ENCODE measurements around the gene BMERB1. TPM values are rescaled to one million over a fixed set of nuclear protein-coding genes. Genes with fewer than 3 reads are reported as not detected.

BMERB1 gene
- total RNA-seq, 1 experiment from 2014 or later = 80.0 TPM

DNA sequence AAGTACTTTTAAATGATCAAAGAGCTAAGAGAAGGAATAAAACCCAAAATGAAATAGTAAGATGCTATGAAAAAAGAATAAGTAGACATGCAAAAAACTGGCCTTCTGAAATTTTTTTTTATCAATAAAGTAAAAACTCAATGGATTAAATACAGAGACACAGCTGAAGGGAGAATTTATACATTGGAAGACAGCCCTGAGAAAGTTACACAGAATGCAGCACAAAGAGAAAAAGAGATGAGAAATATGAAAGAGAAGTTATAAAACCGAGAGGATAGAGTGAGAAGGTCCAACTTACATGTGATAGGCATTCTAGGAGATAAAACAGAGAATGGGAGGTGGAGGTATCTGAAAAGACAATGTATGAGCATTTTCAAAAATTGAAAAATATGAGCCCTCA lies 151.6 kb downstream of the BMERB1 start:
- no peaks in the 10 kb centered on the region for H3K36me3 ChIP-seq (ENCODE audit: control insufficient read depth, insufficient read depth, low read length)

DNA sequence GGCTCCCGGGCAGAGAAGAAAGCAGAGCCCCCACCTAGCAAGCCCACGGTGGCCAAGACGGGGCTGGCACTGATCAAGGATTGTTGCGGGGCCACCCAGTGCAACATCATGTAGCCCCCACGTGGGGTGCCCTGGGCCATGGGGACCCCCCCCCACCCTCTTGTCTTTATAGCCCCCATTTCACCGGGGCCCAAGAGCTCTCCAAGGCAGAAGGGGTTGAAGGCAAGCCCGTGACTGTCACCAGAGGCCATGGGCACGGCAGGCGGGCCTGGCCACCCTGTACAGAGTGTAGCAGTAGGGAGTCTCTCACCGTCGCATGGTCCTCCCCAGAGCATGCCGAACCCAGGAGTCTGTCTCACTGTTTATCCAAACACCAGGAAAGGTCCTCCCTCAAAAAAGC lies 152.3 kb downstream of the BMERB1 start:
- H3K9me3 ChIP-seq (ENCODE audit: control insufficient read depth, insufficient read depth, low read depth, low read length) = peaks cover 37% of the 10 kb centered on the region
- no TSS peak for BruUV-seq (replicated peaks)
- TF ChIP-seq, protein P1, sequence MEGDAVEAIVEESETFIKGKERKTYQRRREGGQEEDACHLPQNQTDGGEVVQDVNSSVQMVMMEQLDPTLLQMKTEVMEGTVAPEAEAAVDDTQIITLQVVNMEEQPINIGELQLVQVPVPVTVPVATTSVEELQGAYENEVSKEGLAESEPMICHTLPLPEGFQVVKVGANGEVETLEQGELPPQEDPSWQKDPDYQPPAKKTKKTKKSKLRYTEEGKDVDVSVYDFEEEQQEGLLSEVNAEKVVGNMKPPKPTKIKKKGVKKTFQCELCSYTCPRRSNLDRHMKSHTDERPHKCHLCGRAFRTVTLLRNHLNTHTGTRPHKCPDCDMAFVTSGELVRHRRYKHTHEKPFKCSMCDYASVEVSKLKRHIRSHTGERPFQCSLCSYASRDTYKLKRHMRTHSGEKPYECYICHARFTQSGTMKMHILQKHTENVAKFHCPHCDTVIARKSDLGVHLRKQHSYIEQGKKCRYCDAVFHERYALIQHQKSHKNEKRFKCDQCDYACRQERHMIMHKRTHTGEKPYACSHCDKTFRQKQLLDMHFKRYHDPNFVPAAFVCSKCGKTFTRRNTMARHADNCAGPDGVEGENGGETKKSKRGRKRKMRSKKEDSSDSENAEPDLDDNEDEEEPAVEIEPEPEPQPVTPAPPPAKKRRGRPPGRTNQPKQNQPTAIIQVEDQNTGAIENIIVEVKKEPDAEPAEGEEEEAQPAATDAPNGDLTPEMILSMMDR (IDR thresholded peaks at IDR 0.05) = no peak
- TF ChIP-seq TCF7L2 (IDR thresholded peaks at IDR 0.05; ENCODE audit: low read depth, low read length) (no peak), SIN3A (IDR thresholded peaks at IDR 0.05; ENCODE audit: borderline replicate concordance, insufficient read depth, low read depth, low read length) (no peak), POLR2AphosphoS5 (IDR thresholded peaks at IDR 0.05; ENCODE audit: low read depth, low read length) (no peak)
- TF ChIP-seq, protein P2, sequence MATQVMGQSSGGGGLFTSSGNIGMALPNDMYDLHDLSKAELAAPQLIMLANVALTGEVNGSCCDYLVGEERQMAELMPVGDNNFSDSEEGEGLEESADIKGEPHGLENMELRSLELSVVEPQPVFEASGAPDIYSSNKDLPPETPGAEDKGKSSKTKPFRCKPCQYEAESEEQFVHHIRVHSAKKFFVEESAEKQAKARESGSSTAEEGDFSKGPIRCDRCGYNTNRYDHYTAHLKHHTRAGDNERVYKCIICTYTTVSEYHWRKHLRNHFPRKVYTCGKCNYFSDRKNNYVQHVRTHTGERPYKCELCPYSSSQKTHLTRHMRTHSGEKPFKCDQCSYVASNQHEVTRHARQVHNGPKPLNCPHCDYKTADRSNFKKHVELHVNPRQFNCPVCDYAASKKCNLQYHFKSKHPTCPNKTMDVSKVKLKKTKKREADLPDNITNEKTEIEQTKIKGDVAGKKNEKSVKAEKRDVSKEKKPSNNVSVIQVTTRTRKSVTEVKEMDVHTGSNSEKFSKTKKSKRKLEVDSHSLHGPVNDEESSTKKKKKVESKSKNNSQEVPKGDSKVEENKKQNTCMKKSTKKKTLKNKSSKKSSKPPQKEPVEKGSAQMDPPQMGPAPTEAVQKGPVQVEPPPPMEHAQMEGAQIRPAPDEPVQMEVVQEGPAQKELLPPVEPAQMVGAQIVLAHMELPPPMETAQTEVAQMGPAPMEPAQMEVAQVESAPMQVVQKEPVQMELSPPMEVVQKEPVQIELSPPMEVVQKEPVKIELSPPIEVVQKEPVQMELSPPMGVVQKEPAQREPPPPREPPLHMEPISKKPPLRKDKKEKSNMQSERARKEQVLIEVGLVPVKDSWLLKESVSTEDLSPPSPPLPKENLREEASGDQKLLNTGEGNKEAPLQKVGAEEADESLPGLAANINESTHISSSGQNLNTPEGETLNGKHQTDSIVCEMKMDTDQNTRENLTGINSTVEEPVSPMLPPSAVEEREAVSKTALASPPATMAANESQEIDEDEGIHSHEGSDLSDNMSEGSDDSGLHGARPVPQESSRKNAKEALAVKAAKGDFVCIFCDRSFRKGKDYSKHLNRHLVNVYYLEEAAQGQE (IDR thresholded peaks at IDR 0.05; ENCODE audit: insufficient read depth in 1 of 2, low read depth in 2 of 2, low read length in 1 of 2) = no peak
- H3K27ac ChIP-seq (ENCODE audit: low read length) = peak overlapping the region; percentile 60
- H3K27me3 ChIP-seq (ENCODE audit: control insufficient read depth, insufficient read depth, low read length) = no peaks in the 10 kb centered on the region
- POLR2A ChIA-PET = interaction anchor here (0.6 kb wide), 1 partner anchor 56 kb away, joined by 7 read pairs; the partner anchor contains the start of gene MARF1
- DNase-seq (ENCODE audit: low read depth, low spot score) (no peak), ATAC-seq (no peak)
- in situ Hi-C loops (cut with HindIII; ENCODE audit: low pct_unique_long_range_greater_than_20kb, low sequenced_read_pairs) (no loop called here), intact Hi-C loops (cut with micrococcal nuclease; ENCODE audit: unreplicated experiment) (no loop called here)
- H3K4me1 ChIP-seq (ENCODE audit: control insufficient read depth, insufficient read depth, low read length) = peaks cover 20% of the 10 kb centered on the region
- no peak overlapping the region for H3K4me3 ChIP-seq (ENCODE audit: low read depth in 2 of 2, low read length in 2 of 2)
- H3K36me3 ChIP-seq (ENCODE audit: control insufficient read depth, insufficient read depth, low read length) = no peaks in the 10 kb centered on the region
- CTCF ChIA-PET = no interaction called here

More for the DNA sequence above, 151.6 kb downstream of the BMERB1 start:
- TSS peak; percentile 27 for BruUV-seq (replicated peaks)
- DNase-seq (ENCODE audit: low read depth, low spot score) (no peak), ATAC-seq (no peak)
- Histone ChIP-seq H3K4me1 (ENCODE audit: control insufficient read depth, insufficient read depth, low read length) (peaks cover 13% of the 10 kb centered on the region), H3K4me3 (ENCODE audit: low read depth in 2 of 2, low read length in 2 of 2) (no peak overlapping the region), H3K27me3 (ENCODE audit: control insufficient read depth, insufficient read depth, low read length) (no peaks in the 10 kb centered on the region), H3K27ac (ENCODE audit: low read length) (no peak overlapping the region), H3K9me3 (ENCODE audit: control insufficient read depth, insufficient read depth, low read depth, low read length) (peaks cover 37% of the 10 kb centered on the region)
- ChIA-PET POLR2A (no interaction called here), CTCF (no interaction called here)
- TF ChIP-seq POLR2AphosphoS5 (IDR thresholded peaks at IDR 0.05; ENCODE audit: low read depth, low read length) (no peak), SIN3A (IDR thresholded peaks at IDR 0.05; ENCODE audit: borderline replicate concordance, insufficient read depth, low read depth, low read length) (no peak), TCF7L2 (IDR thresholded peaks at IDR 0.05; ENCODE audit: low read depth, low read length) (no peak)
- TF ChIP-seq, protein P1 (IDR thresholded peaks at IDR 0.05) = no peak
- TF ChIP-seq, protein P2 (IDR thresholded peaks at IDR 0.05; ENCODE audit: insufficient read depth in 1 of 2, low read depth in 2 of 2, low read length in 1 of 2) = no peak
- in situ Hi-C loops (cut with HindIII; ENCODE audit: low pct_unique_long_range_greater_than_20kb, low sequenced_read_pairs) (no loop called here), intact Hi-C loops (cut with micrococcal nuclease; ENCODE audit: unreplicated experiment) (no loop called here)
